Measurements from ENCODE around the gene PEX3.

Gene PEX3

GRCh38 chr6:143540192-143540591, 89.6 kb downstream of the PEX3 start:
- DNase-seq = no peak
